Muscle of back (tissue), 13 donors: ENCODE results near the gene UMOD. TPM values are rescaled to one million over a fixed set of nuclear protein-coding genes. Genes with fewer than 3 reads are reported as not detected.

ENCODE experiments used
- DNase-seq, 3 donors: peaks; one replicate each; pipeline versions ENCODE4 v3.0.0 to v3.0.0-alpha.2; 2013
- long read RNA-seq, 9 donors: transcript quantifications; one replicate each; lab custom pipeline, GENCODE V29; 2026
- polyA plus RNA-seq, 10 donors: library from polyadenylated mRNA; unstranded; fragments of 120-200 nt; gene quantifications; one replicate each; pipeline ENCODE4 v1.2.1, GENCODE V29; 2013; ENCODE audit not compliant: insufficient read length in 10 of 10

Gene UMOD
- under 1 TPM in 2 of 10 donors, not detected in 8; 0.17 to 0.18 TPM for polyA plus RNA-seq
- long read RNA-seq, donor 1, result 0 reads
- long read RNA-seq, donor 2, result 0 reads
- long read RNA-seq, donor 3, result 0 reads
- long read RNA-seq, donor 4, result 0 reads
- long read RNA-seq, donor 5, result 0 reads
- long read RNA-seq, donor 6, result 0 reads
- long read RNA-seq, donor 7, result 0 reads
- long read RNA-seq, donor 8, result 0 reads
- long read RNA-seq, donor 9, result 0 reads

DNA sequence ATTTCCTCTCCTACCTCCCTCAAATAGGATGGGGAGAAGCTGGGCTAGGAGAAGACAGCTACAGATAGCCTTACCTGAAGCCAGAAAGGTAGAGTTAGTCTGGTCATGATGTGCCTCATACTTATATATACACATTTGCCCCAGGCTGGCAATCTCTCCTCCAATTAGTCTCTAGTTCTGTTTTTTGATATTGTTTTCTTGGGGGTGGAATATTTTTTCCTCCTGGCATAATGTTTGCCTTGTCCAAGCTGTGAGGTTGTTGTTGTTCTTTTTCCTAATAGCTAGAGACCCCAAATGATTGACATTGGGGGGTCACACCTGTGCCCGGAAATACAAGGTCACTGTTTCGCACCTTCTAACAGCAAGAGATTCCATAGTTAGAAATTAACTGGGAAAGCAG is at the start of gene UMOD:
Gene UMOD, minus strand, starts transcription at position 101 of the 400 bp plus-strand sequence. CDS start 1,978 bp downstream, outside the sequence.
- DNase-seq, result no peak

DNA sequence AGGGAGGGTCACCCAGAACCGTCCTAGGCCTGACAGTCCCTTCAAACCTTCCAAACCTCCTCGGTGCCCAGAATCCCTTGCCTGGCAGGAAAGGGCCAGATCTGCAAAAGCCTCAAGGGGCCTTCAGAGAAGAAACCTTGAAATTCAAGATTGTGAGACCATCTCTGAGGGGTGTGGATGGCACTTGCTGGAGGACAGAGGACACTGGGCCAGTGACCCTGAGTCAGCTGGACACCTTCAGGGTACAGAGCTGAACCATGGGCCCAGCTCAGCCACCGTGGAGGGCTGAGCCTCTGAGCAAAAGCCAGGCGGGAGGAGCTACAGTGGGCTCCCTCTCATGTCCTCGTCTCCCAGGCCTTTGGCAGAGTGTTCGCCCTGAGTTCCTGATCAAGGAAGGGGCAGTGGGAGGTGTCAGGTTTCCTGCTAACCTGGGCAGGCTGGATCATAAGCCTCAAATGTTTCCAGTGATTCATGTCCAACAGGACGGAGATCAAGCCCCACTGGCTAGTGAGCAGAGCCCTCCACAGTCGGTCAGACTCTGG is 49.0 kb upstream of the UMOD start:
- DNase-seq, result no peak

DNA sequence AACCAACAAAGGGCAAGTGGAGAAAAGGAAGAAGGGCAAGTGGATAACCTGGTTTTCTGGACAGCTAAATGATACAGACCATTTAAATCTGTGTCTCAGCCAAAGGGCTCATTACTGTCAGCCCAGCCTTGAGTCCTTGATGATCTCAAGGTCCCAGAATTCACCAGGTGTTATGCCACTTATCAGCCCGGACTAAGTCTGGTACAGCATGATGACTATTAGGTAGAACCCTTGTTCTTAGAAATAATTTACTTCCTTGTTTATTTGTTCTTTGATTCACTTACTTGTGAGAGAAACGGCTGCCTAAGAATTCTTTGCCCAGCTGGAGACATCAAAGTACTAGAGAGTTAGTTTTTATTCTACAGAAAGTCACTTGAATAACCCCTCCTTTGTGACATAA is 48.6 kb upstream of the UMOD start:
- no peak for DNase-seq

DNA sequence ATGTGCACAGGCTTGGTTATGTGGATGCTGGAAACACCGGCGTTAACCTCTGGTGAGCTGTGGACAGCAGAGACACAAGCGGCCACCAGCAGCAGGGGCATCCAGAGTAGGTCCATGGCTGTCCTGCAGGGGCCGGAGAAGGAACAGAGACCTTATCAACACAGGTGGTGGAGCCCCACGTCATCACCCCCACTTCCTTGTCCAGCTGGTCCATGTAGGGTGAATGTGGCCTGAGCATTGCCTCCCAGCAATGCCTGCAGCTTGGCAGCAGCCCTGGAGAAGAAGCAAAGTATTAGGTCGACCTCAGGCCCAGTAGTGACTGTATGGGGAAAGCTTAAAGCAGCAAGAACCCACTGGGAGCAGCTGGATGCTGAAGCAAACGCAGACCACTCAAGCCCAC is 46.7 kb upstream of the UMOD start:
- no peak for DNase-seq

DNA sequence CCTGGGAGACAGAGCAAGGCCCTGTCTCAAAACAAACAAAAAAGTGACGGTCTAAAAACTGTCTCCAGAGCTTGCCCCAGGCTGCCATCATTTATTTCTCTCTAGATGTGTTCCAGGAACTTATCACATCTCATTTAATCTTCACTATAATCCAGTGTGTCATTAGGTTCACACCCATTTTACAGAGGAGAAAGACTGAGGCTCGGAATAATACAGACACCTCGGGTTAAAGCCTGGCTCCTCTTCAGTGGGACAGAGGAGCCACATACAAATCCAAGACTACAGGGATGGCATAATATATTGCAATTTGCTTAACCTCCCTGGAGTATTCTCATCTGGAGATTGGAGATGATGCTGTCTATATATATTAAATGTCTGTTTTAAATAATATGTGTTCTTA is 46.1 kb upstream of the UMOD start:
- no peak for DNase-seq

DNA sequence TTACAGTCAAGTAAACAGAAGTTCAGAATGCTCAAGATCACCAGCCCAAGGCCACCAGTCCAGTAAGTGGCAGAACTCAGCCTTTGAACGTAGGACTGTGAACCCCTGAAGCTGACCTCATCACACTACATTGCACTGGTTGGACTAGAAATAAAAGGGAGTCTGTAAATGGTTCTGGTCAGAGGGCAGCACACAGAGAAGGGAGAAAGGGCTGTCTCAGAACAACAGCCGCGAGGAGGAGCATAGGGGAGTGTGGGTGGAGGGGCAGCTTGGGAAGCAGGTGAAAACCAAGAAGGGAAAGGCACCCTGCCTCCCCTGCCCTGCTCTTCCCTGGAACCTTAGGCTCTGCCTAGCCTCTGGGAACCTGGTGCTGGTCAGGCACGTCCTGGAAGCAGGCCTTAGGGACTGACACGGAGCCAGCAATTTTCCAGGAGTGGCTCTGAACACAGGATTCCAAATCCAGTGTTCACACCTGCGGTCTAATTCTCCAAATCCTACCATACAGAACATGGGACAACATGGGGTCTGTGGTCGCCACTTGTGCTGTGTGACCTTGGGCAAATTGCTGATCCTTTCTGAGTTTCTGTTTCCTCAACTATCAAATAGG is 45.1 kb upstream of the UMOD start:
- no peak for DNase-seq

DNA sequence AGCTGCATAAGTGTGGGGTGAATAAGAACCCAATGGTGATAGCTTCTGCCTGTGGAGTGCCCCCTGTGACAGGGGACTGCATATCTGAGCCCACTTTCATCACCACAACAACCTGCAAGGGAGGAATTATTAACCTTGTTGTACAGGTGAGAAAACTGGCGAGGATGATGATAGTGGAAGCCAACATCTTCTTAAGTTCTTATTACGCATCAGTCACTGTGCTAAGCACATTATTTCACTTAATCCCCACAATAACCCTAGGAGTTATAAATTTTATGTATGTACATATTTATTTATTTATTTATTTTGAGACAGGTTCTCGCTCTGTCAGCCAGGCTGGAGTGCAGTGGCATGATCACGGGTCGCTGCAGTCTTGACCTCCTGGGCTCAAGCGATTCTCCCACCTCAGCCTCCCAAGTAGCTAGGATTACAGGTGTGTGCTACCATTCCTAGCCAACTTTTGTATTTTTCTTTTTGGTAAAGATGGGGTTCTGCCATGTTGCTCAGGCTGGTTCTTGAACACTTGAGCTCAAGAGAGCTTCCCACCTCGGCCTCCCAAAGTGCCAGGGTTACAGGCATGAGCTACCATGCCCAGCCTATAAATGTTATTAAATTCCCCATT is 44.4 kb upstream of the UMOD start:
- no peak for DNase-seq

DNA sequence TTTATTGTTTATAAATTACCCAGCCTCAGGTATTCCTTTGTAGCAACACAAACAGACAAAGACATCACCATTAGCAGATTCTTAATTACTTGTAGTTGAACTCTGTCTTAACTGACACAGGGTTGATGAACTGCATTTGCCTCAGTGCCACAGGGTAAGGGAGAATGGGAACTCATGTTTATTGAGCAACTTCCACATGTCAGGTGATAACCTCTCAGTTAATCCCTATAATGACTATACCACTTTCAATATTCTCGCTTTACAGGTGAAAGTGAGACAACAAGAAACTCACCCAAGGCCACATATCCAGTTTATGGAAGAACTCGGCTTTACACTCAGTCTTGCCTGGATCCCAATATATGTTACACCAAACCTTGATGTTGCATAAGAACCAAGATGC is 43.4 kb upstream of the UMOD start:
- DNase-seq, result no peak

DNA sequence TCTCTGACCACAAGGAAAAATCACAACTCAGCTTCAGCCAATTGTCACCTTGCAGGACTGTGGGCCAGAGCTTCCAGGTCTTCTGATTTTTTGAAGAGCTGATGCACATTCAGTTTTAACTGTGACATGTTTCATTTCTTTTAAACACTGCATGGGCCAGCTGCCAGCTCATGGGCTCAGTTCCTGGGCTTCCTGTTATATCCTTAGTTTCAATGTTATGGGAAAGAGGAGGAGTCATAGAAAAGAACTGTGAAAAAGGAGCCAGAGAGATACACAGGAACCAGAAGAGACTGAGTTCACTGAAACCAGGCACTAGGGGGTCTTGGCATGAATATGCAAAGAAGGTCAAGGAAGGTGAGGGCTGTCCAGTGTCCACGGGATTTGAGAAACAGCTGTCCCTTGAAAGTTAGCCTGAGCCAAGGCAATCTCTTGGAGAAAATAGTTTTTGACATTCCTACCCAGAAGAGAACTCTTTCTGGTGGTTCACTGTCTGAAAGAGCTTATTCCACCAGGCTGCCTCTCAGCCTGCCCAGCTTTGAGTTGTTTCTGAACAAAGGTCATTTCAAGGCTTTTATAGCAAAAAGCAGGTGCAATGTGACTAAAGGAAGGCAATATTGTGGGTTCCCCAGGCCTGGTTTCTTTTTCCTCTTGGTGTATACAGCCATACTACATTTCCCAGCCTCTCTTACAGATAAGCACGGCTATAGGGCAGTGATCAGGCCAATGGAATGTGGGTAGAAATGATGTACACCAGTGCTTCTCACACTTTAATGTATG is 41.5 kb upstream of the UMOD start:
- DNase-seq, result peak; percentile 6 to 41 (median 38)

DNA sequence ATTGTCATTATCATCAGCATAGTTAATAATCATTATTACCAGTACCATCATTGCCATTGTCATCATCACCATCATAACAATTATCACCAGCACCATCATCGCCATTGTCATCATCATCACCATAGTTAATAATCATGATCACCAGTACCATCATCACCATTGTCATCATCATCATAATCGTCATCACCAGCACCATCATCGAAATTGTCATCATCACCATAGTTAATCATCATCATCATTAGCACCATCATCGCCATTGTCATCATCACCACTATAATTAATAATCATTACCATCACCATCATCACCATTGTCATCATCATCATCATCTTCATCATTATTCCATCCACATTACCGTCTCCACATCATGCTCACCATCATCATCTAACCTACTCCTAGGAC is 38.5 kb upstream of the UMOD start:
- DNase-seq, result no peak

DNA sequence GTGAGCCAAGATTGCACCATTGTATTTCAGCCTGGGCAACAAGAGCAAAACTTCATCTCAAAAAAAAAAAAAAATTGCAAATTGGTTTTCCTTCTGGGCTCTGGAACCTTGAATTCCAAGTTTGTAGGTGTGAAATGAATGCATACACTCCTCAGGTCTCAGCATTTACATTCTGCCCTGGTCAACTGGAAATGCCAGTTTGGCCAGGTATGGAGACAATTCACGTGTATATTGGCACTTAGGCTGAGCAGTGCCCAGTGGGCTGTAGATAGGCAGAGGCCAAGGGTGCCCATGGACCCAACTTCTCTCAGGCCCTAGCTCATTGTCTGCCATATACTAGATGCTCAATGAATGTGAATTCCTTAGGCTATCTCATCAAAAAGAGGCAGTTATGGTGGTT is 36.3 kb upstream of the UMOD start:
- DNase-seq, result no peak

DNA sequence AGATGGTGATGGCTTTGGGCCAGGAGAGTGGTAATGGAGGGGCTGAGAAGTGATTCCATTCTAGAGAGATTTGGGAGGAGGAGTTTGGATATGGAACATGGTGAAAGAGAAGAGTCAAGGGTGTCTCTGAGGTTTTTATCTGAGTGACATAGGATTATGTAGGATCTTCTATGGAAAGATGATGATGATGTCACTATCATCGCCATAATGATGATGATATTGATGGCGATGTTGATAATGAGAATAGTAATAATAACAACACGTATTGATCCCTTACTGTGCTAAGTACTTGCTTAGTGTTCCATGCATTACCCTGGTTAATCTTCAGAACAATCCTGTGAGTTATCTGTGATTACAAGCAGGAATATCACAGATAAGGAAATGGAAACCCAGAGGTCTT is 35.5 kb upstream of the UMOD start:
- no peak for DNase-seq

DNA sequence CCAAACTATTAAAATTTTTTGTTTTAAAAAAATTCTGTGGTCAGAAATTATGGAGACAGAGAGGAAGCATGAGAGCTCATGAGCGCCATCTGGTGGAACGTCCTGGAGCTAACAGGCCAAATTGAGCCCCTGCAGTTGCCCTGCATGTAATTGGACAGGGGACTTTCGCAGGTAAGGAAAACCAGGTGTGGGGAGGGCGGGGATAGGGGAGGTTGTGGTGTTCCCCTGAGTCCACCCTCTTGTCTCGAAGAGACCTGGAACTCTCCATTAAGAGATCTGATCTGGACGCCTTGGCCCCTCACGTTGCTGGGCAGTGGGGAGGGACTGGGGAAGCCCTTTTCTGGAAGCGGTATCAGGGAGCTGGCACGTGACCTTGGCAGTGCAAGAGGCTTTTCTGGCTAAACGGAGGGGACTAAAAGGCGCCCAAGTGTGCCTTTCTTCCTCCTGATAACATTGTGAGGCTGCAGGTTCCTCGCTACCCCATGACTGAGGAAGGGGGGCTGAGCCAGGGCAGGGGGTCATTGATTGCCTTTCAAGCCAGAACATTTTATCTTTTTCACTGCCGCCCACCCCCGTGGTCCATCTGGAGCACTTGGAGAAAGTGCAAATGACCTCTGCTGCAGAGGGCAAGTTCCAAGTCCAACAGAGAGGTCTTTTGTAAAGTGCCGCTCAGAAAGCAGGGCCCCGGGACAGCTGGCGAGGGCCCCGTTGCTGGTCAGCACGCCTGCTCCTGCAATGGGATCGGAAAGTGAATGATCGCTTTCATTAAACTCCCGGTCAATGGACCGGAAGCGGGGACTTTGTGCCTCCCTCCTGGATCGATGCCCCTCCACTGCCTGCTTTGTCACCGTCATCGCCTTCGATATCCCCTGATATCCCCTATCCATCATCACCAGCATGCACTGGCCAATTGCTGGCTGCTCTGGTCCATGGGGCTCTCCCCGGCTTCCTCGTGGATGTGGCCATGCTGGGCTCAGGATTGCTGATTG is 33.6 kb upstream of the UMOD start:
- peak; percentile 22 to 60 (median 48) for DNase-seq

DNA sequence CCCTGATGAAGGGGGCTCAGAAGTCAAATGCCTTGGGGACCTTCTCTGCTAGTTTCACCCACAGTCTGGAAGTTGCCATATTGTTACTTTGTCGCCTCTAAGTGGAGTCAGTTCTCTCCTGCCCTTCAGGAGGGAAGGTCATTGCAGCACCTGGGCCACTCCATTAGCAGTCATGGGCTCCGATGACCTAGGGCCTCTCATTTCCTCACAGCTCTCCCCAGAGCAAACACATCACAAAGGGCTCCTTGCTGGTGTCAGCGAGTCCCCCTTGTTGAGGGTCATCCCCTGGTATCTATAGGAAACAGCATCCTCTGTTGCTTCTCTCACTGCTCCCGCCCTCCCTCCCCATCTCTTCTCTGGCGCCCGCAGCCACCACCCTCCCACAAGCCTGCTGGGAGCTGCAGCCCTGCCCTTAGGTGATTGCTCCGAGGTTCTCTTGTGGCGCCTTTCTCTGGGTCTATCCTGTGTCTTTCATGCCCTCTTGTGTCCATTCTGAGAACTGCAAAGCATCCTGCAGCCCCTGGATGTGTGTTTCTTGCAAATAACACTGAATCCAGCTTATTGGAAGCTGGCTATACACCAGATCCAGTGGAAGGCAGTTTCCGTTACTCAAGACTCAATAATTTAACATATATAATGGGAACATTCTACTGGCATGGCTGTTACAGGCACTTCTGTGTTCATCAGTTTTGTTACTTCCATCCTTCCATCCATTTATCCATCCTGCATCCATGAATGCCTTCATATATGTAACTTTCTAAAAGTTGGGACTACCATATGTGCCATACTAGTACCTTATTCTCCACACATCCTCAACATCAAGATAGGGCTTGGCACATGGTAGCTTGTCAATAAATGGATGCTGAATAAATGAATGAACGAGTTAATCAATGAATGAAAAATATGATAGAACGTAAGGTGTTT is 30.9 kb upstream of the UMOD start:
- peak; percentile 18 to 65 (median 40) for DNase-seq

DNA sequence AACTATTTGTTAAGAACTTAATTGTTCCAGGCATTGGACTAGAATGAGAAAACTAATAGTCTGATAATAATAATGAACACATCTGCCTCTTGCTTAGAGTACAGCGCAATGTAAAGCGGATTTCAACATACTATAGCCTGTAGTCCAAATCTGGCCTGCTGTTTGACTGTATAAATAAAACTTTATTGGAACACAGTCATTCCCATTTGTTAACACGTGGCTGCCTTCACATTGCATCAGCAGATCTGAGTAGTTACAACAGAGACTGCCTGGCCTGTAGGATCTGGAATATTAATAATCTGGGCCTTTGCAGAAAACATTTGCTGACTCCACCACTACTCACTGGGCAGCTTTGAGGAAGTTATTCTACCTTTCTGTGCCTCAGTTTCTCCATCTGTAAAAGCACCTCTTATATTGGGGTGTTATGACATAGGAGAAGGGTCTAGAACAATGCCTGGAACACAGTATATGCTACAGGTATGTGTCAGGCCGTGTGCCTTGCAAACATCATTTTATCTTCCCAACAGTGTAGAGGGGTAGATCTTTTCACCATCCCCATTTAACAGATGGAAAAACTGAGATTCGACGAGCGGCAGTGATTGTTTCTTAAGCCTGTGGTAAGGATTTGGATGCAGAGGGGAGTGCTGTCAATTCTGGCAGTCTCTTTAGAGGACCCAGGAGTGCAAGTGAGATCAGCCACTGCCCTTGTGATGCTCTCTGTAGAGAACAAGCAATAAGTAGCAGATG is 29.9 kb upstream of the UMOD start:
- DNase-seq, result no peak

DNA sequence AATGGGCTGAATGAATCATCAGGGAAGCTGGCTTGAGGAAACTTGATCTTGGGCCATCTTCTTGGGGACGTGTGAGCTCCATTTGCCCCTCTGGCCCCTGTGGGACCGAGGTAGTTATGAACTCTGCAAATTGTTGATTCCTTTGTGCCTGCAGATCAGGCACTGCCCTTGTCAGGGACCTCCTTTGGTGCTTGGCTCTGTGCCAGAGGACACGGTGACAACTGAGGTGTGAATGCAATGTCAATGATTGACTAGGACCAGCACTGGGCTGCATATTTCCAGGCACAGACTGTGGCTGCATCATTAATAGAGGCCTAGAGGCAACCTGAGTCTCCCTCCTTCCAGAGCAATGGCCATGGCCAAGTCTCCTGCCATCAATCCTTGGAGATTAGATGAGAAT is 28.3 kb upstream of the UMOD start:
- no peak for DNase-seq

DNA sequence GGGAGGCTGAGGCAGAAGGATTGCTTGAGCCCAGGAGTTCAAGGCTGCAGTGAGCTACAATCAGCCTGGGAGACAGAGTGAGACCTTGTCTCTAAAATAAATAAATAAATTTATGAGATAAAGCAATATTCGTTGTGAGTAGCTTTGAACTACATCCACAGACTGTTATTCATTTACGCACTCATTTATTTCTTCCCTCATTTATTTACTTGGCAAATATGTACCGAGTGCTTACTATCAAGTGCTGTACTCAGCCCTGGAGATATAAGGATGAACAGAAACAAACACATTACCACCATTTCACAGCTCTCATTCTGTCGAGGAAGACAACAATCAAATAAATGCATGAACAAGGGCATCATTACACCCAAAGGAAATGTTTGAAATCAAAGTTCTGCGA is 24.7 kb upstream of the UMOD start:
- DNase-seq, result no peak

DNA sequence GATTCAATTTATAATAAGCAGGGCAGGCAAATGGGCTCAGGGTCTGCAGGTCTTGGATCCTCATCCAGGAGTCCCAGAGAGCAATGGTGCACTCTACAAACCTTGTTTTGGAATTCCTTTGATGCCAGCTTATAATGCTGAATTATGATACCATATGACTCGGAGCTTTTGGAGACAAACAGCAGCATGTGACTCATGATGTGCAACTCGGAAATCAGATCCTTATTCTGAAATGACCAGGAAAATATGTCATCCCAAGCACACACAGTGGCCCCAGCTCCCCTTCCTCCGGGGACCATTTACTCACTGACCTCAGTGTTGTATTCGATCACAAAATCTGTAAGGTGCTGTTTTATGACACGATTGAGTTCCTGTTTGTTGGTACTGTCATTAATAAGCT is 20.2 kb upstream of the UMOD start:
- DNase-seq, result no peak

DNA sequence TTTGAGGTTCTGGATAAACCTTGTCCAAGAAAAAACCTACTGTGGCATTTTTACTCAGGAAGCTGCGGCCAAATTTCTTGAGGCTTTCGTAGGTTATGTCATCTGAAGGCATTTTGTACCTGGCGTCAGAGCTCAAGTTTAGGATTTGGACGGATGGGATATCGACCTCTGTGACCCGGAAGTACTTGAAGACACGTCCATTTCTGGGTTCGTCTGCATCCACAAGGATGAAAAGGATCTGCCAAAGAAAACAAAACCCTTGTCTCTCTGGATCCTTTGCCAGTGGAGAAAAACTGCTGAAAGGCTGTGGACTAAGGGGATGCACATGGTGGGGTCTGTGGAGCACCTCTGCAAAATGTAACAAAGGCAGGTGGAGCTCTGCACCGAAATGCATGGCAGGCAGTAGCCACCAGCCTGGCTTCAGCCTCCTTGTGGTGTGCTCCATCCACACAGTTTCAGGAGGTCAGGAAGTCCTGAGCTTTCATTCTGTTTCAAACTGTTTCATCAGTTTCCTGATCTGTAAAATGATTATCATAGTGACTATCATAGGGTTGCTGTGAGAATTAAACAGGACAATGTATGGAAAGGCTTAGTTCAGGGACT is 17.0 kb upstream of the UMOD start:
- no peak for DNase-seq
